Upper lobe of left lung (tissue), 4 donors: ENCODE data around the gene MAPK11.

Experiments used
- CTCF ChIP-seq, 6 experiments: fragments of 450-650 bp in 4 of 6; fragments of 200-600 bp in 2 of 6; sonication (generic) in 2 of 6; IDR thresholded peaks; one replicate each; pipeline ENCODE4 v1.5.1; 2016 to 2019; ENCODE audit warnings: antibody characterized with exemption in 6 of 6
- EP300 ChIP-seq, 4 donors: sonication (generic); formaldehyde crosslinking; IDR thresholded peaks; one replicate each; pipeline ENCODE4 v1.5.1; 2017; ENCODE audit warnings: antibody characterized with exemption in 4 of 4, control low read depth in 2 of 4
- POLR2A ChIP-seq, 4 donors: fragments of 450-650 bp; IDR thresholded peaks; one replicate each; pipeline ENCODE4 v1.5.1; 2016 to 2017; ENCODE audit warnings: antibody characterized with exemption in 4 of 4, mild to moderate bottlenecking in 2 of 4
- POLR2AphosphoS5 ChIP-seq, 2 donors: sonication (generic); formaldehyde crosslinking; IDR thresholded peaks; one replicate each; pipeline ENCODE4 v1.5.1; 2017; ENCODE audit warnings: antibody characterized with exemption in 2 of 2

- TF ChIP-seq CTCF (IDR thresholded peaks at IDR 0.05) (peak in 2 of 6 experiments; percentile 10 to 15), POLR2A (IDR thresholded peaks at IDR 0.05) (peak in 1 of 4 donors; percentile 43), POLR2AphosphoS5 (IDR thresholded peaks at IDR 0.05) (no peak), EP300 (IDR thresholded peaks at IDR 0.05) (no peak)
These were observed 33.8 kb upstream of the MAPK11 start for GRCh38 chr22:50303848-50304527.
